Progenitor cell of endocrine pancreas (in vitro differentiated cells): ENCODE data around the gene SLC25A17. TPM values are rescaled to one million over a fixed set of nuclear protein-coding genes. Genes with fewer than 3 reads are reported as not detected.

Experiments
- DNase-seq: peaks from one replicate; pipeline ENCODE4 v3.0.0; 2021; ENCODE audit warnings: low spot score; ENCODE audit not compliant: unreplicated experiment
- H3K27ac Mint-ChIP-seq: 2 replicates; pipeline ENCODE4 v1.8.0; 2021; ENCODE audit warnings: mild to moderate bottlenecking, moderate library complexity, mixed read lengths
- H3K27me3 Mint-ChIP-seq: 2 replicates; pipeline ENCODE4 v1.8.0; 2021; ENCODE audit warnings: mixed read lengths
- H3K36me3 Mint-ChIP-seq: 2 replicates; pipeline ENCODE4 v1.8.0; 2022; ENCODE audit warnings: mixed read lengths; ENCODE audit not compliant: insufficient read depth
- H3K4me1 Mint-ChIP-seq: 2 replicates; pipeline ENCODE4 v1.8.0; 2021; ENCODE audit warnings: low read depth, mixed read lengths
- H3K4me3 Mint-ChIP-seq: 2 replicates; pipeline ENCODE4 v1.8.0; 2021; ENCODE audit warnings: low read depth, mild to moderate bottlenecking, moderate library complexity, mixed read lengths
- H3K9me3 Mint-ChIP-seq: 2 replicates; pipeline ENCODE4 v1.8.0; 2021; ENCODE audit warnings: low read depth, mixed read lengths
- CTCF ChIP-seq: fragments of 200-600 bp; sonication (generic); IDR thresholded peaks from one replicate; pipeline ENCODE4 v1.5.0; 2021; ENCODE audit warnings: antibody characterized with exemption, mild to moderate bottlenecking; ENCODE audit not compliant: unreplicated experiment
- total RNA-seq: library from RNA; stranded (reverse); gene quantifications from 2 replicates; pipeline ENCODE4 v1.2.1, GENCODE V29; 2021

Gene SLC25A17
- total RNA-seq, 1 donor from 2014 or later, result 16.7 TPM

GRCh38 chr22:40753114-40753513, 66.0 kb downstream of the SLC25A17 start:
- no peak for TF ChIP-seq CTCF
- no peaks in the 10 kb centered on the region for H3K27me3 Mint-ChIP-seq
- no peak for DNase-seq
- H3K36me3 Mint-ChIP-seq, result no peaks in the 10 kb centered on the region
- no peak overlapping the region for H3K27ac Mint-ChIP-seq
- no peak overlapping the region for H3K4me3 Mint-ChIP-seq
- H3K9me3 Mint-ChIP-seq, result no peaks in the 10 kb centered on the region
- H3K4me1 Mint-ChIP-seq, result peaks cover 2% of the 10 kb centered on the region

GRCh38 chr22:40751250-40751649, 67.9 kb downstream of the SLC25A17 start:
- H3K4me1 Mint-ChIP-seq, result peaks cover 9% of the 10 kb centered on the region
- peaks cover 2% of the 10 kb centered on the region for H3K36me3 Mint-ChIP-seq
- H3K9me3 Mint-ChIP-seq, result no peaks in the 10 kb centered on the region
- no peak for TF ChIP-seq CTCF
- no peak overlapping the region for H3K27ac Mint-ChIP-seq
- DNase-seq, result no peak
- H3K27me3 Mint-ChIP-seq, result no peaks in the 10 kb centered on the region
- no peak overlapping the region for H3K4me3 Mint-ChIP-seq

- peaks cover 9% of the 10 kb centered on the region for H3K4me1 Mint-ChIP-seq
- no peak overlapping the region for H3K27ac Mint-ChIP-seq
- H3K4me3 Mint-ChIP-seq, result no peak overlapping the region
- DNase-seq, result no peak
- peaks cover 2% of the 10 kb centered on the region for H3K36me3 Mint-ChIP-seq
- TF ChIP-seq CTCF, result no peak
- no peaks in the 10 kb centered on the region for H3K9me3 Mint-ChIP-seq
- H3K27me3 Mint-ChIP-seq, result no peaks in the 10 kb centered on the region
These were observed 69.3 kb downstream of the SLC25A17 start for GRCh38 chr22:40749829-40750228.

GRCh38 chr22:40748388-40749355, 70.5 kb downstream of the SLC25A17 start:
- Mint-ChIP-seq H3K4me1 (peaks cover 9% of the 10 kb centered on the region), H3K27me3 (no peaks in the 10 kb centered on the region), H3K9me3 (no peaks in the 10 kb centered on the region), H3K27ac (no peak overlapping the region), H3K36me3 (peaks cover 2% of the 10 kb centered on the region), H3K4me3 (no peak overlapping the region)
- no peak for TF ChIP-seq CTCF
- DNase-seq, result no peak

- Mint-ChIP-seq H3K36me3 (peaks cover 2% of the 10 kb centered on the region), H3K27me3 (no peaks in the 10 kb centered on the region), H3K4me1 (peaks cover 9% of the 10 kb centered on the region), H3K4me3 (no peak overlapping the region), H3K9me3 (no peaks in the 10 kb centered on the region), H3K27ac (no peak overlapping the region)
- no peak for TF ChIP-seq CTCF
- DNase-seq, result no peak
These were observed 71.8 kb downstream of the SLC25A17 start for GRCh38 chr22:40747361-40747760.
